NCI-H774 (cell line): ENCODE results near the gene STK17B.

Experiments used
- DNase-seq: peaks from one replicate; lab custom pipeline; 2025; lab: John Stamatoyannopoulos, UW

The STK17B gene

DNA sequence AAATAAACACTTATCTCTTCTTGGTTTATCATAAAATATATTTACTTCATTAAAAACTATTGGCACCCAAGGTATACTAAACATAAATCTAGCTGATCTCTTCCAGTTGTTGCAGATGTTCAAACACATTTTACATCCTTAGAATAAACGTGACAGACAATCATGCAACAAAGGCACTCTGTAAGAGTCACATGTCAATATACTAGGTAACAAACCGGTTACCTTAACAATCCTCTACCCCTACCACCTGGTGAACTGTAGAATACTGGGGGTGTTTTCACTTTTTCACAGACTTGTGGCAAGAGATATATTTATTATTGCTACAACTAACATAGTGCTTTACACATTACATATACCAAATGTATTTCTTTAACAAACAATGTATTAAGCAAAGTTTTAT is 15.8 kb downstream of the STK17B start:
- DNase-seq = no peak

DNA sequence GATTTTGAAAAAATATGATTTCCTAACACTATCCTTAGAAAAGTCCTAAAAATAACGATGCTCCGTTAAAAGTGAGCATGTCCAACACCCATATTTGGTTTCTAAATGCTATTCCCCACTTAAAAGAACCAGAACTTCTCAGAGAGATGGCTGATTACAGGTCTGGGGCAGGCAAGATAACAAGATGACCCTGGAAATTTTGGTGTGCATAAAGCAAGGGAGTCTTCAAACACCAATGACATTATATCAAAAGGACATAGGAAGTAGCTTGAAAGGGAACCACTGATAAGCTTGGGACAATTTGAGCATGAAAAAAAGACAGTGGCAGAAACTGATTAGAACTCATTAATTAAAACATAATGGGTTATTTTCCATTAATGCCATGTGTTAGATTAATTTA is 17.9 kb downstream of the STK17B start:
- no peak for DNase-seq

DNA sequence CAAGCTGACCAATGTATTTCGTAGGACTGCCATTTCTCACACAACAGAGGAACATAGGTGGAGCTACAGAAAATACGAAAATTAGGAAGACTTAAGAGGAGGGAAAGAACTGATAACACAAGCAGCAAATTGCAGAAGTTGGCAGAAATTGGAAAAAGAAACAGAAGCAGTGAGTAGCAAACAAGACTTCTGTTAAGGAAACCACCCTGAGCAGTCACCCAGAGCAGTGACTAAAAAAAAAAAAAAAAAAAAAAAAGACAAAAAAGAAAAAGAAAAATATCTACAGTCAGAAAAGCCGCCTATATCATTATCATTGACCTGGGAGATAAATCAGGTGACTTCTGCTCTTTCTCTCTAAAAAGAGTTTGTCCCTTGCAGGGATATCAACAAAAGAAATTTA is 21.4 kb downstream of the STK17B start:
- DNase-seq = no peak

DNA sequence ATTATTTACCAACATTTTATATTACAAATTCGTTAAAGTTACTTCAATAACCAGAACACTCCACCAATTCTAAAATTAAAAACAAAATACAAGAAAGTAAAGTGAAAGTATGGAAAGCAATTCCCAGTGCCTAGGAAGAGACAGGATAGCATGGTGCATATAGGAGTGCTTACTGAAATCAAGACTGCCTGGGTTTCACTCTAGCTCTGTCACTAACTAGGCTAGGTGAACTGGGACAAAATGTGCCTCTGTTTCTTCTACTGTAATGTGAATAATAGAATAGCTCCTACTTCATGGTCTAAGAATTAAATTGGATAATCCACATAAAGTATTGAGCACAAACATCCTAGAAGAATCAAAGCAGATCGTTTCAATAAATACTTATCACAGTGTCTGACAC is 22.6 kb downstream of the STK17B start:
- DNase-seq = no peak

DNA sequence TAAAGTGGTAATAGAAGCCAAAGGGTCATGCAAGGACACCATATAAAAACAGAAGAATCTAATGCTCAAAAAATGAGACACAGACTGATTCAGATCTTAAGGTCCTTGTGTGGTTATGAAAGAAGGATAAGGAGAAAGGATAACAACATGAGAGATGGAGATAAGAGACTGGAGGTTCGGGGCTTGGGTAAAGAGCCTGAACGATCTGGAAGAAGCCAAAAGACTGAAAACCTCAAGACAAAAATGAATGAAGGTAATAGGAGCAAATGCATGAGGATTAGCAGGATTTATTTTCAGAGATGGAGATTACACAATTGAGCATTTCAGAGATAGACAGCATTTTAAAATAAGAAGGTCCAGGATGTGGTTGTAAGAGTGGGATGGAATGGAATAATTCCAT is 26.1 kb downstream of the STK17B start:
- DNase-seq = no peak

DNA sequence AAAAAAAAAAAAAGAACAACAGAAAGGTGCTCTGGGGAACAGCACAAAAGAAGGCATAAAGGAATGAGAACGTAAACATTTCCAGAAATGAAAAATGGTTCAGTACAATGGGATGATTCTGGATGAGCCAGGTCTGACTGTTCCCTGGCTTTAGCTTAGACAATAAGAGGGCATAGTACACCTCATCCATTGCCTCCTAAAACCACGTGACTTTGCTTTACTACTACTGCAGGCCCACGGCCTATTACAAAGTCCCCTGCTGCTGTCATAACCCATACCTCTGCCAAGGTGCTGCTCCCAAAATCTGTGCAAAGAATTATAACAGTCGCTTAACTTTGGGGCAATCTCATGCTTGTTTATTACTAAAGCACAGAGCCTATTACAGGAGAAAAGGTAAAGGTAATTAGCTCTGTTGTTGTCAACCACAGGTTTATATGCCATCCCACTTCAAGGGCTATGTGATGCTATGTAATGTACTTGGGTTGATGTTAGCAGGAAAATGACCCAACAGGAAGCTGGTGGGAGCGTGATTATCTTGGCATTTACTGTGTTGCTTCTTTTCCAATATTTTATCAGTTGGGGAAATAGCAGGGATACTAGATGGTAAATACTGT is 26.8 kb downstream of the STK17B start:
- DNase-seq = no peak

DNA sequence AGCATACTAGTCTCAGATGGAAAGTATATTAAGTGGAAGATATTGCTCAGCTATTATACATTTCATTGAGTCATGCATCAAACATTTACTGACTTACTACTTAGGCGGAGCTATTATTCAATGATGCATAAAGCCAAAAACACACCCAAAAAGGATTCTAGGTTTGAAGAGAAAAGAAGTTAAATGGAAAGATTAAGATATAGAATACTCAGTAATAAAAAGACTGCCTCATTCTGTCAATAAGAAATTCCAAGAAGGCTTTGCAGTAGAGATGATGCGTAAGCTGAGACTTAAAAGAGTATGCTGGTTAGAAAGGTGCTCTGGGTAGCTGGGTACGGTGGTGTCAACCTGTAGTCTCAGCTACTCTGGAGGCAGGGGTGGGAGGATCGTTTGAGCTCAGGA is 27.6 kb downstream of the STK17B start:
- no peak for DNase-seq

DNA sequence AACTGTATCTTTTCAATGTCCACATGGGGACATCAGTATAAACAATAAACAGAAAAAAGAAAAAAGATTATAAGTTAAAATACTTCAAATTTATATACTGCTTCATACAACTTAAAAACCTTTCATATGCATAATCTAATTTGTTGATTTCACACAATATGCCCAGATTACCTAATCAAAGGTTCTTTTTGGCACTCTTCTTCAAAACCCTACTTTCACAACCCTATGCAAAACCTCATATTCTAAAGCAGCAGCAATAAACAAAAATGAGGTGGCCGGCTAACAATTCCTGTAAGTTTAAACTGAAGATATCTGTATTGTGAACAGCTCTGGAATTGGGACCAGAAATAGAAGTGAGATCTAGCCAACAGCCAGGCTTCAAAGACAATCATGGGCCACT is 28.6 kb downstream of the STK17B start:
- DNase-seq = no peak

DNA sequence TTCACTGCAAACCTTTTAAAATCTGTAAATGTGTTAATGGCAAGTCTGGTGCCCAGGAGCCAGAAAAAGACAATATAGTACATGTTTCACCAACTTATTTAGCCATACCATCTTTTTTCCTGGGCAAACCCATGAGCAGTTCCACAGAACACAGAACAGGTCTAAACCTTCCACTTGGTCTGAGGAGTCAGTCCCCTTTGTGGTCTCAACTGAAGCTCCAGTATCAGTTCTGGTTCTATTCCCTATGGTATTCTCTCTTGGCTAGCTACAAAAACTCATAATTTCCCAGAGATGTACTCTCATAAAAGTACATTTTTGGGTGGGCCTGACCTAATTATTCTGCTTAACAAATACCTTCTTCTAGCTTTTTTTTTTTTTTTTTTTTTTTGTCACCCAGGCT is 31.2 kb downstream of the STK17B start:
- no peak for DNase-seq

DNA sequence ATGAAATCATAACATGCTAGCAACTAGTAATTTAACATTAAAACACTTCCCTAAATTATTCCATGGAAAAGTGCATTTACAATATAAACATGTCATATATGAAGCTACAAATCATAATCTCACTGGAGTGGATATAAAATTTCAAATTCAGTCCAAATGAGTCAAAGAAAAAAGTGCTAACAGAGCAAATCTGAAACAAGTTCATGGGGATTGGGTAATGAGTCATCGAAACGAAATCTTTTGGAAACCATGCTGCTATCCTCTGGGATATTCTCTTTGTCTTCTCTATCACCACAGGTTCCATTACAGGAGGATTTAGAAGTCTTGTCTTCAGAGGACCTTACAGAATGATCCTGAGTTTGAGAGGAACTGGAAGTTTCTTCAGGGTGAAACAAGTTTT is 34.1 kb downstream of the STK17B start:
- DNase-seq = no peak

DNA sequence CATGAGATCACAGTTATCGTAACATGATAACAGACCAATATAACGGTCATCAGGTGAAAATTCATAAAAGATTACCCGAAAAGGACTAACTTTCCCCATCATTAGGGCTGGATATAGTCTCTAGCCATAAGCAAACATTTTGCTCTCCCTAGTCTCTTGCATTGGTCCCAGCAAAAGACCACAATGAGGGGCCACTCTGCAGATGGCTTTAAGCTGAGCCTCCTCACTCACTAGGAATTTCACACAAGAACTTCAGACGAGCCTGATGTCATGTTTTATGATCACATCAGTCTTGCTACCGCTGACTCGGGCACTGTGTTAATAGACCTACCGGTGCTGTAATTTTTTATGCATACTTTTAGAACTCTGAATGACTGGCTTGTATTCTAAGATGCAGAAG is 35.2 kb downstream of the STK17B start:
- DNase-seq = no peak

DNA sequence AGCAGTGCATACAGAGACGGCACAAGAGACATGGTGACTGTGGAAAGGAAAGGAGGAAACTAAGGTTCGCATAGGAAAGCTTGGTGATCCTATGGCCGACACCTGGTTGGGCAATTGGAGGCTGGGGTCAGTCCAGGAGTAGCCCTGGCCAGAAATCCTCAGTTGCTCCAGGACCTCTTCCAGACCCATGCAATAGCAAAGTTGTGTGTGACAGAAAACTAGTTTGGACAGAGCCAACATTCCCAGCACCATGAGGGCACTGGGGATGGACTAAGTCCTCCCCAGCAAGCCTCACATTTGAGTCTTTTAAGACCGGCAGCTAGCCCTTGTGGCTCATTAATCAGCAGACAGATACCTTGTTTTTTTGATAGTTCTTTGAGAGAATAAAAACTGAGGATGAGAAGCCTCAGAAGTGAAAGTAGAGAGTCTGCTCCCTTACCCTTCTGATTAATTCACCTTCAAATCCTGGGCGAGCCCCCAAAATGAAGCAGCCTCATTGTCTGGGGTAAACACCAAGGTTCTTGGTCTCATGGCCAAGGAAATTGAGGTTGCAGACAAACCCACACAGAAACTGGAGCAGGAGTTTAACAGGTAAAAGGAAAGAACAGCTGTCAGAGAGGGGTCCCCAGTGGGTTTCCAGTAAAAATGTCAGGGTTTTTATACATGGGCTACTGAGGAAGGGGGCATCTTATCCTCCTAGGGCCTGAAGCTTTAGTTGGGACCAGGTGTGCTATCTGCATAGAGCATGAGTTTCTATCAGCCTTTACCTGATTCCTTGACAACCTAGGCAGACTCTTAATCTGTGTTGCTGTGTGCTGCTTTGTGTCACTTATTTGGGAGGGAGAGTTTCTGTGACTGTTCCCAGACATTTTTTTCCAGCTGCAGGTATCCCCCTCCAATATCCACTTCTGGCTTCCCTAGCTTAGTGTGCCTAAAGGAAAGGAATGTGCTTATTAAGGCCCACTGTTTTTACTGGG is 39.1 kb downstream of the STK17B start:
- no peak for DNase-seq

DNA sequence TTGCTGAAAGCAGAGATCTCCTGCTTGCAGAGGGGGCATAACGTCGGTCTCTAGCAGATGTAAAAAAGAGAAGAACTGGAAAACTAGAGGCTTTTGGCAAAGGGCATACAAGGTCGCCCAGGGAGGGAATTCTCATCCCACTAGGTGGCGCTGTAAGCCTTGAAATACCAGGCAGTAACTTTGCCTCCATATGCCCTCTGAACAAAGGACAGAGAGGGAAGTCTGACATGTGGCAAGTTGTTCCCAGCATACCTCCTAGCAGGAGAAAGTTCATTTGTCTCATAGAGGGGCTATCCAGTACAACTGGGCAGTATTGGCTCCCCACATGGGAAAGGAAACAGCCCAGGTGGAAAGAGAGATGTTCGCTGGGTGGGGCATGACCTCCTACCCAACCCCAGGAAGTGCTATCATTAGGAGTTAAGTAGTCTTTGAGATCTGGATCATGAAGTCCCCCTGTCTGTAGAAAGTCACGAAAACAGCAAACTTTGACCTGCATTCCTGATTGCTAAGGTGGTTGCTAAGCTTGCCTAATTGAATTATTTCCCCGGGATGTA is 39.9 kb downstream of the STK17B start:
- no peak for DNase-seq

DNA sequence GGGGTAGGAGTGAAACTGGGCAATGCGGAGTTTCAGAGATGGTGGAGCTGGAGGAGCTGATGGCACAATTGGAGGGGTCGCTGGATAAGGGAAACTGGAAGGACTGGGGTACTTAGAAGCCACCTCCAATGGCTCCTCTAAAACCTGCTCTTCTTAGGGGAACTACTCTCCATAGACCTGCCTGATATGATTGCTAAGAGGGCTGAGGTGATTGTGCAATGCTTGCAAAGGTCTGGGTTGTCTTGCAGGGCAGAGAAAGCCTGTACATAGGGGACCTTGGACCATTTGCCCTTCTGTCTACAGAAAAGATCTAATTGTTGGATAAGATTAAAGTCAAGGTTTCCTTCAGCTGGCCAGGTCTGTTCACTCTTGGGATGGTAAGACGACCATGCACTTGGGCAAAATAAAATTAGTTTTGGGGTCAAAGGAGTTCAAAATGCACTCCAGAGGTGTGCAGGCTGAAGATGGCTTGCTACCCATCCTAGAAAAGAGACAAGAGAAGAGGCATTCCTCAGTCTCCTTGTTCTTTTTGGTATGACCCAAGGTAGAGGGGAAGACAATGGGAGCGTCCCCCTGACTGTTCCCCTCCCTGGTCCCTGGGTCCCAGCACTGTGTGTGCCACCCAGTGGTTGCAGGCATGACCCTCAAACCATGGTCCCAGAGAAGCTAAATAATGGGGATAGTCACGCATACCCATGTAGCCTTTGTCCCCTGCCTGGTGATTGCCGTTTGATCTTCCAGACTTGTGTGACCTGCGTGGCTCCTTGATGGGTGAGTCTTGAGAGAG is 41.1 kb downstream of the STK17B start:
- DNase-seq = no peak

DNA sequence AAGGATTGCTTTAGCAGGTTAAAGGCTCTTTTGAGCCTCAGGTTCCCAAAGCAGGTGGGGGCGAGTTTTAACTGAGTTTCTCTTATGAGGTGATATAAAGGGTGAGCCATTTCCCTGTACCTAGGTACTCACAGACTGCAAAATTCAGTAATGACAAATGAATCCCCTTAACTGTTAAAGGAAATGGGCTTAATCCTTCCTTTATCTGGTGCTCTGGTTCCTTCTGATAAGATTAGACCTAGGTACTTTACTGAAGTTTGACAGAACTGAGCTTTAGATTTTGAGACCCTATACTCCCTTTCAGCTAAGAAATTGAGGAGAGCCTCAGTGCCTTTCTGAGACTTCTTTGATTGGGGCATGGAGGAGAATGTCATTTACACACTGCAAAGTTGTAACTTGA is 42.6 kb downstream of the STK17B start:
- no peak for DNase-seq

DNA sequence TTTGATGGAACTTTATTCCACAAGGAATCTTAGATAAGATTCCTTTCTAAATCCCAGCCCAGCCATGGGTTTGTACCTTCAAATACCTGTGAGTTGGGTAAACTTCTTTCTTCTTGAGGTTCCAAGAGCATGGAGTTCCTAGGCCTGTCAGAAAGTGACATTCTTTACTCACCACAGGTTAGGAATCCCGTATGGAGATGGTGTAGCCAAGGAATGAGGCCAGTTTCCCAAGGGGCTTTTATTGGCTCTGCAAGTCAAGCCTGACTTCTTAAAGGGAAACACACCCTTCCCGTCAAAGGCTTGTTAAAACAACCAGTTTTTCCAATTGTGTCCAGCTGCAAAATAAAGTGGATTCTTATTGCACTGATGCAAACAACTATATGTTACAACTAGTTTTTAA is 45.8 kb downstream of the STK17B start:
- DNase-seq = no peak

DNA sequence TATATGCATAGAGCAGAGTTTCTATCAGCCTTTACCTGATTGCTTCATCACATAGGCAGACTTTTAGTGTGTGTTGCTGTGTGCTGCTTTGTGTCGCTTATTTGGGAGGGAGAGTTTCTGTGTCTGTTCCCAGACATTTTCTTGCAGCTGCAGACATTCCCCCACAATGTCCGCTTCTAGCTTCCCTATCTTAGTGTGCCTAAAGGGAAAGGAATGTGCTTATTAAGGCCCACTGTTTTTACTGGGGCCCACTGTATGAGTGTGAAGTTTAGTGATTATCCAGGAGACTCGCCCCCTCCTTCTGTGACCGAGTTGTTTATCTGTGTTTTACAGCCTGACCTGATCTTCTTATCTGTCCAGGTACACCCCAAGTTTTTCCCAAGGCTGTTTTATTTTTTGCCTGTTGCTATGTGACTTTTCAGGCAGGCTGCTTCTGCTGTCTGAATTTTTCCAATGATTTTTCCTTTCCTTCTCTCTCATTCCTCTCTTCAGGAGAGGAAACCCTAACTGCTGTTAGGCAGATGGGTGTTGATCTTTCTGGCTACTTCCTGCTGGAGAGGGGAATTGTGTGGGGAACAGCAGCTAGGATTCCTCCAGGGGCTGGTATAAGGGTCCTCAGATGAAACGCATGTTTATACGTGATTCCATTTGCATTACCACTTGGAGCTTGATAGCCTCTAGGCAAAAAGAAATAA is 47.6 kb downstream of the STK17B start:
- DNase-seq = no peak

DNA sequence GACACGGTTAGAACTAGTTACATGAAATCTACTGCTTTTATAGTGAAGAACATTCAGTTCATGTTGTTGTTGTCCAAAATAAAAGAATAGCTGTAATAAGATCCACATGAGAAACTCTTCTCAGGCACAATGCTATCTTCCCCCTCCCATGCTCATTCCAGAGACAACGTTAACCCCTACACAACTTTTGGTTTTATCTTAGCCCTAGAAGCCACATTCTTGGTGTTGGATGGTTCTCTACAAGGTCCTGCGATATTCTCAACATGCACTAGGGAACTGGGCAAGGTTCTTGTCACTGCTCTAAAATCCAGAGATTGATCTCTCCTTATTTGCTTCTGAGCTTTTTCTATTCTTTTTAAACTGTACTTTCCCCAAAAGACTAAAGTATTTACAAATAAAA is 51.5 kb downstream of the STK17B start:
- DNase-seq = no peak

DNA sequence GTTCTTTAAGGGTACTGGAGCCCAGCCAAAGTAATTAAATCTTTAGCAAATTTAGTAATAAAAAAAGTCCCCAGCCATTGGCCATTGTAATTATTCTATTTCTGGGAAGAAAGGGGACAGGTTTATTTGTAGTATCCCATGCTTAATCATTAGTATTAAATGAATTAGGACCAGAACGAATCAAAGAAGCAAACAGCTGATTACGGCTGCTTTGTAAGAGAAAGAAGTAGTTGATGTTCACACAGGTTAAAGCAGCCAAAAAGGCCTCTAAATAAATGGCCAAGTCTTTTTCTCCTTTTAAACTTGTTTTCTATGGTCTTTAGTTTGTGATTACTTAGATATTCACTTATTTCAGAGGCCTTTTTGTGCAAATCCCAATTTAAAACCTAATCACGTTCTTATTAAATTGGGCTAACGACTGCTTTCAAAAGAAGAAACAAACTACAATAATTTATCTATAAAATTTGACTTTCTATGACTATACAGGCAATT is 54.1 kb downstream of the STK17B start:
- DNase-seq = no peak

DNA sequence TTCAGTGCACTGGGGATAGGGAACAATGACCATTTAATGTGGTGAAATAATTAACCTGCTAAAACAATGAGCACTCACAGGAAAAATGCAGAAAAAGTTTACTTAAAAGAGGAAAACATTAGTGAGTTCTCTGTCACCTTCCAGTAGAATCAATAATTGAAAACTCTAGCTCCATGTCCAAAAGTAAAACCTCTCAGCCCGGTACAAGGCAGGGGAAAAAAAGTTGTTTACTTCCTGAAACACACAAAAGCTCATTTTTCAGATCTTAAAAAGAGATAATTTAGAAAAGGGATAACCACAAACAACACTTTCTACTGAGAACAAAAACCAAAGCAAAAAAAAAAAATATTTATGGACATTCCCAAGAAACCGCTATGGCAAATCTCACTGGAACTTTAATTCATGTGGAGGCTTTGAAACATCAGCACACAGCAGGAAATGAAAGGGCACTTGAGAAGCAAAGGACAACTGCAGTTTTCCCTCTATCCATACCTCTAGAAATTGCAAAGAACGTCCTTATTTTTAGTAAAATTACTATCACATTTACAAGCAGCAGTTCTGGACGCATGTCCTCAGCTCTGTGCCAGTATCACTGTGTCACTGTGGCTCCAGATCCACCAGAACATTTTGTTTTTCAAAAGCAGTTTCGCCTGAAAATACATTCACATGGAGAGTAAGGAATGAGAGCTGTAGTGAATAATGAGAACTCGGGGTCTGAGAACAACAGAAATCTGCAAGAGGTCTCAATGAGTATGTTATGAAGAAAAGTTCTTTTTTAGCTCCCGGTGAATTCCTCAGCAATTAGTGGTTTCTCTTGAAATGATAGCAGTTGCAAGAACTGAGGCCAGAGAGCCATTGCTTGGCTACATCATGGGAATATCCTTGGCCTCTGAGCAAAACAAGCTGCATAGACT is 58.1 kb downstream of the STK17B start:
- no peak for DNase-seq
